Measurements from ENCODE around the gene DAZAP2.
"Not testable (repeated sequence)": the region's sequence is repeated elsewhere in the genome, so short reads cannot be mapped to it uniquely, and the experiment has no call there.

Gene DAZAP2

DNA sequence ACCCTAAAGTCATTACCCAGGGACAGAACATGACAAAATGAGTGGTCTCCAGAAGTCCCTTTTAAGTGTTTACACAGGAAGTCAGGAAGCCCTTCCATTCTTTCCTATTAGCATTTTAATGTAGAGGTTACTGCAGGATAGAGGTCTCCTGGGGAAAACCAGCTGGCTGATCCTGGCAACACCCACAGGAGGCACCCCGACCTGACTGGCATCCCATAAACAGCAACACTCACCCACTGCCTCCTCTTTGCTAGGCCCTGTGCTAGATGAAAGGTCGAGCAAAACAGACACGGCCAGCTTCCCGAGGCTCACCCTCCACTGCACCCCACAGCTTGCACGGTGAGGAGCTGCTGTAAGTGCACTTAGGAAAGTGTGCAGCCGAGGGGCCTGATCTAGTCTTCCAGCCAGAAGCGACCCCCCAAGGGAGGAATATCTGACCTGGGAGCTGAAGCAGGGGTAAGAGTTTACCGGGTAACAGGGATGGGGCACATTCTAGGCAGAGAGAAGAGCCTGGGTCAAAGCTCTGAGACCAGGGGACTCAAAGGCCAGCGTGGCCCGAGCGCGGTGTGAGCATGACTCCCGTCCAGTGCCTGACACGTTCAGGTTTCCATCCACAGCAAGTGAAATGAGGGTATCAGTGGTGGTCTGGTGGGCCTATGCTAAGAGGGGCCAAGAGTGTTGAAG lies 9.0 kb downstream of the DAZAP2 start:
- no peak for DNase-seq (ENCODE audit: low spot score)

DNA sequence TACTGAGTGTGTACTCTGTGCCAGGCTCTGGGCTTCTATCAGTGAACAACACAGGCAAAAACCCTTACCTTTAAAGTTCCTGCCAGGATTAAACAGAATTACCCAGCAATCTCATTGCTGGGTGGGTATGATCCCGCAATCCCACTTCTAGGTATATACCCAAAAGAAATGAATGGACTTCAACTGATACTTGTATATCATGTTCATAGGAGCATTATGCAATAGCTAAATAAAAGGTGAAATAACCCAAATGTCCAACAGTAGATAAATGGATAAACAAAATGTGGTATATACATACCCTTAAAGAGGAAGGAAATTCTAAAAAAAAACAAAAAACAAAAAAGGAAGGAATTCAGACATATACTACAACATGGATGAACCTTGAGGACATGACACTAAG lies 14.7 kb downstream of the DAZAP2 start:
- no peak for DNase-seq (ENCODE audit: low spot score)

DNA sequence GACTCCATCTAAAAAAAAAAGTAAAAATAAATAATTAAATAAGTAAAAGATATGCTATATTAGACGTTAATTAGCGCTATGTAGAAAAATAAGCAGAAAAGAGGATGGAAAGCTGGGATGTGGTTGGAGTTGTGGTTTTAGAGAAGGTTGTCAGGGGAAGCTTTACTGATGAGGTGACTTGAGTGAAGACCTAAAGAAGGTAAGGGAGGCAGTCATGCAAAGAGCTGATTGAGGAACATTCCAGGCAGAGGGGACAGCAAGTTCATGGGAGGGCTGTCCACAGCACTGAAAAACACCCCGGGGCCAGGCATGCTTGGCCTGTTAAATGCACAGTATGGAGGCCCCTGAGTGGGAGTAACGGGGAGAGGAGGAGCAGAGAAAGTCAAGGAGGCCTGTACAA lies 15.9 kb downstream of the DAZAP2 start:
- DNase-seq (ENCODE audit: low spot score): no peak

DNA sequence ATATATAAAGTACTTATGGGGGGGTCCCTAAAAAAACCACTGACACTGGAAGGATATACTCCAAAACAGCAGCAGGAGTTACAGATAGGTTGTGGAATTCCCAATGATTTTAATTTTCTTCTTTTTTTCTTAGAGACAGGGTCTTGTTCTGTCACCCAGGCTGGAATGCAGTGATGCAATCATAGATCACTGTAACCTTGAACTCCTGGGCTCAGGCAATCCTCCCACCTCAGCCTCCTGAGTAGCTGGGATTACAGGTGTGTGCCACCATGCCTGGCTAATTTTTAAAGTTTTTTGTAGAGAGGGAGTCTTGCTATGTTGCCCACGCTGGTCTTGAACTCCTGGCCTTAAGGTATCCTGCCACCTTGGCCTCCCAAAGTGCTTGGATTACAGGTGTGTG lies 21.0 kb downstream of the DAZAP2 start:
- not testable (repeated sequence) for DNase-seq (ENCODE audit: low spot score)

DNA sequence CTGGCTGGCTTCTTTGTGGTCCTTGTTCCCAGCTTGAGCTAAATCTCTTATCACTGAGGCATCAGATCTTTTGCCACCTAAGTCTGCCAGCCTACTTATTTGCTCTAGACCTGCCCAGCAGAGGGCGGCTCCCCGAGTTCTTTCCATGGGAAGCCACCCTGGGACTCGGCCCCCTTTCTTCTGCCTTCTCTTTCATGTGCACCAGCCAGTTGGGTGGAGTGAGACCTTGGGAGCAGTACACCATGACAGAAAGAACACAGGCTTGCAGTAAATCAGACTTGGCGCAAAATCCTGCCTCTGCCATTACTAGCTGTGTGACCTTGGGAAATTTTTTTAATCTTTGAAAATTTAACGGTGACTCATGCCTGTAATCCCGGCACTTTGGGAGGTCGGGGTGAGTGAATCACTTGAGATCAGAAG lies 24.1 kb downstream of the DAZAP2 start:
- peak; percentile 42 for DNase-seq (ENCODE audit: low spot score)

DNA sequence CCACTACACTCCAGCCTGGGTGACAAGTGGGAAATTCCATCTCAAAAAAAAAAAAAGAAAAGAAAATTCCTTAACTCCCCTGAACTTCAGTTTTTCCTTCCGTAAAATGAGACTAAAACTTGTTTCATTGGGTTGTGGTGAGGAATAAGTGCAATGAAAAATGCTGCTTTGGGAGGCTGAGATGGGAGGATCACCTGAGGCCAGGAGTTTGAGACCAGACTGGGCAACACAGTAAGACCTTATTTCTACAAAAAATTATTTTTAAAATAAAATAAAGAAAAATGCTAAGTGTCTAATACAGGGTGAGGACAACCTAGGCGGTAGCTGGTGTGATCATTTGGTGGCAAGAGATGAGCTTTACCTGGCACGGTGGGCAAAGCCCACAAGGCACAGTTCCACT lies 24.7 kb downstream of the DAZAP2 start:
- DNase-seq (ENCODE audit: low spot score): no peak

DNA sequence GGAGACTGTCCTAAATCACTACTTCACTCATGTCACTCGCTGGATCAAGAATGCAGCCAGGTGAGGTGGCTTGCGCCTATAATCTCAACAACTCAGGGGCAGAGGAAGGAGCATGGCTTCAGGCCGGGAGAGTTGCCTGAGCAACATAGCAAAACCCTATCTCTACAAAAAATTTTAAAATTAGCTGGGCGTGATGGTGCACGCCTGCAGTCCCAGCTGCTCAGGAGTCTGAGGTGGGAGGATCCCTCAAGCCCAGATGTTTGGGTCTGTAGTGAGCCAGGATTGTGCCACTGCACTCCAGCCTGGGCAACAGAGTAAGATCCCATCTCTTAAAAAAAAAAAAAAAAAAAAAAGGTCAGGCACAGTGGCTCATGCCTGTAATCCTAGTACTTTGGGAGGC lies 25.7 kb downstream of the DAZAP2 start:
- no peak for DNase-seq (ENCODE audit: low spot score)

DNA sequence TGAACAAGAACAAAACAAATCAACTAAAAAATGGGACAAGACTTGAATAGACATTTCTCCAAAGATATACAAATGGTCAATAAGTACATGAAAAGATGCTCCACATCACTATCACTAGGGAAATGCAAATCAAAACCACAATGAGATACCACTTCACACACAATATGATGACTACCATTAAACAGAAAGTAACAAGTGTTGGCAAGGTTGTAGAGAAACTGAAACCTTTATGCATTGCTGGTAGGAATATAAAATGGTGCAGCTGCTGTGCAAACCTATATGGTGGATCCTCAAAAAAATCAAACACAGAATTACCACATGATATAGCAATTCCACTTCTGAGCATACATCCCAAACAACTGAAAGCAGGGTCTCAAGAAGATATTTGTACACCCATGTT lies 26.4 kb downstream of the DAZAP2 start:
- no peak for DNase-seq (ENCODE audit: low spot score)

DNA sequence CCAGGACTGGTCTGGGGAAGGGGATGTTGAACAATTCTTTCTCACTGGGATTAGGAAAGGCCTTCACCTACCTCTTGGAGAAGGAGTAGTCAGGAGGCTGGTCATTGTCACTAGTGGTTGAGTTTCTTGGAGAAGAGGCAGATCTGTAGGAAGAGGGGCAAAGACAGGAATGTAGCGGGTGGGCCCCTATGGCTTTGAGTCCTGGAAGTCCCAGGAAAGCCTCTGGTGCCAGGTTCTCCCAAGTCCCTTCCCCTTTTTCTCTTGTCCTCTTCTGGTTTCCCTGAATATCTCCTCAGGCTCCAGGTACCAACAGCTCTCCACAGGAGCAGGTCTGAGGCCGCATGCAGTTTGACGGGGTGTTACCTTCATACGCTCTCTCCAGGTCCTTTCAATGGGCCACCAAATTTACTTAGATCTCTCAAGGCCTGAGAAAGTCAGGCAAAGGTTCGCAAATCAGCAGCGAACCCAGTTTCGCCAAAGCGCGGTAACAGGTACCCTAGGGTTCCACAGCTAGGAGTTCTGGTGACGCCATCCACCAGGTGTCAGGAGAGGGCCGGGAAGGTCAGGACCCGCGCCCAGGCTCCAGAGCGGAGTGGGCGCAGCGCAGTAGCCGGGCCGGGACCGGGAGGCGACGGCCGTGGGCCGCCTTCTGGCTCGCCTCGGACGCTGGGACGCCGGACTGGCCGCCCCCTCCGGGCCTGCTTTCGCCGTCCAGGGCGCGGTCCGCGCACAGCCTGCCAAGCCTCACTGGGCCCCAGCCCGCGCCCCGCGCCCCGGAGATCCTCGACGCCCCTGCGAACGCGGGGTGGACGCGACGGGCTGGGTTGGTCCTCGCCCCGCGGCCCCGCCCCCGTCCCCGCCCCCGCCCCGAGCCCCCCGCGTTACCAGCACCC lies 30.8 kb downstream of the DAZAP2 start:
- peak; percentile 49 for DNase-seq (ENCODE audit: low spot score)

DNA sequence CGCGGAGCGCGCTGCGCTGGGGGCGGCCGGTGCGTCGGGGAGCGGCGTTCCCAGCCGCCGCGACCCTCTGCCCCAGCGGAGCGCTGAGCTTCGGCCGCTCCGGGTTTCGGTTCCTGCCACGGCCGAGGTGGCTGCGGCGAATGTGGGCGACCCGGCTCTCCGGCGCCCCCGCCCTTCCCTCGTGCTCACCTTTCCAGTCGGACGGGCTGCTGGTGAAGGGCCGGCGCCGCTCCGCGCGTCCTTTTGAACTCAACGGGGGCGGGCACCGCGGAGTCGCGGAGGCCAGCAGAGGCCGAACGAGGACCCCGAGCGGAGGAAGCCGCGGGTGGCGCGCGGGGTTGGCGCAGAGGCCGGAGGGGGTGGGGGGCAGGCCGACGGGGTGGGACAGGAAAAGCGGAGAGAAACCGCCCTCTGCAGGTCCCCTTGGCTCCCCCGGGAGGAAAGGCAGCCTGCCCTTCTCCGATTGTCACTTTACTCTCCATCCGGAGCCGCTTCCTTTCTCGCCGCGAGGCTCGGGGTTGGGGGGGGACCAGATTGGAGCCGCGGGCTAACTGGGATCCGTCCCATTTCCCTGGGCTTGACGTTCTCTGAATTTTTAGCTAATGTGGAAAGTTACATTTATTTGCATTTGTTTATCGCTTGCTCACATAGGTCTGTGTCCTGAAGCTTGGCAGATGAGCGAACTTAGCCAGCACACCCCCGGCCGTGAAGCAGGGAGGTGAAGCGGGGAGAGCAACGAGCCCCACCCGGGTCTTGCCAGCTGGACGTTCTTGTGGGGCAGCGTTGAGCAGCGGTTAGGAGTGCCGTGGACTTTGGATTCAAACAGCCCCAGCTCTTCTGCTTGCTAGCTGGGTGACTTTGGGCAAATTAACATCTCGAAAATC lies 31.7 kb downstream of the DAZAP2 start, which contains the start of gene SMAGP:
Gene SMAGP (minus strand): TSS at position 349 of the 884 bp plus-strand sequence. CDS start 1,137 bp downstream, outside the sequence.
- peak; percentile 44 for DNase-seq (ENCODE audit: low spot score)

DNA sequence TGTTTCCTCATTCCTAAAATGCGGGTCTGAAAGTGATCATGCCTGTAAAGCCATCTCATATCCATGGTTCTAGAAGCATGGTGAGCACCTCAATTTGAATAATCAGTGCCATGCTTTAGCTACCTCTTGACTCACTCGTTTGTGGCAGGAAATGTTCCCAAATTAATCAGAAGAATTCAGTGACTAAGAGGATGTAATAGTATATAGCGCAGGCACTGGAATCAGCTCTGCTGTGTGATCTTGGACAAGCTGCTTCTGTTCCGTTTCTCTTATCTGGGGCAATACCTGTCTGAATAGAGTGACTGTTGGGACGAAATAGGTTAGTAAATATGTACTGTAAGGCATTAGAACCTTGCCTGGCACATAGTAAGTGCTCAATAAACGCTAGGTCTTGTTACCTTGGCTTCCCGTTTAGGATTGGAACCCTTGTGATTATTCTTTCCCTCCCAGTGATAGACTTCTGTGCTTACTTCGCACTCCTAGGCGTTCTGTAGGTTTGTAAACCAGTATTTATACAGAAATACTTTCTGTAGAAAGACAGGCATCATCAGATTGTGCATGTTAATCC lies 32.4 kb downstream of the DAZAP2 start:
- peak; percentile 79 for DNase-seq (ENCODE audit: low spot score)

DNA sequence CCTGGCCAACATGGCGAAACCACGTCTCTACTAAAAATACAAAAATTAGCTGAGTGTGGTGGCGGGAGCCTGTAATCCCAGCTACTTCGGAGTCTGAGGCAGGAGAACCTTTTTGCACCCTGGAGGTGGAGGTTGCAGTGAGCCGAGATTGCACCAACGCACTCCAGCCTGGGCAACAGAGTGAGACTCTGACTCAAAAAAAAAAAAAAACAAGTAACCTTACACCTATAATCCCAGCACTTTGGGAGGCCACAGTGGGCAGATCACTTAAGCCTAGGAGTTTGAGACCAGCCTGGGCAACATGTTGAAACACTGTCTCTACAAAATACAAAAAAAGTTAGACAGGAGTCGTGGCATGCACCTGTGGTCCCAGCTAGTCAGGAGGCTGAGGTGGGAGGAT lies 34.2 kb downstream of the DAZAP2 start:
- not testable (repeated sequence) for DNase-seq (ENCODE audit: low spot score)

DNA sequence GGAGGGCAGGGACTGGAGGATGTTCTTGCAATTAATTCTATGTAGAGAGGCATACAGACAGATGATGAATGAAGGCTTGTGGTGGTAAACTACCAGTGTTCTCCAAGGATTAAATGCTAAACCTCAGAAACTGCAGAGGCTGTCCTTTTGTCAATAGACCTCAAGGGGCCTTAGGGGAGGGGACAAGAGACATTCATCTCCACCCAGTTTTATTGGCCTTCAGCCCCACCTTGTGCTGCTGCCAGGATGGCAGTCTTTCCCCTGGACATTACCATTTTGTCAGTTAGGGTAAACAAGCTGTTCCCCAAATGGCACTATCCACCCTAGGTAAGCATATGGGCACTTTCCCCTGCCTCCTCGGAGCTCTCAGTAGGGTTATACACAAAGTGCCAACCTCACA lies 36.5 kb downstream of the DAZAP2 start:
- DNase-seq (ENCODE audit: low spot score): no peak

DNA sequence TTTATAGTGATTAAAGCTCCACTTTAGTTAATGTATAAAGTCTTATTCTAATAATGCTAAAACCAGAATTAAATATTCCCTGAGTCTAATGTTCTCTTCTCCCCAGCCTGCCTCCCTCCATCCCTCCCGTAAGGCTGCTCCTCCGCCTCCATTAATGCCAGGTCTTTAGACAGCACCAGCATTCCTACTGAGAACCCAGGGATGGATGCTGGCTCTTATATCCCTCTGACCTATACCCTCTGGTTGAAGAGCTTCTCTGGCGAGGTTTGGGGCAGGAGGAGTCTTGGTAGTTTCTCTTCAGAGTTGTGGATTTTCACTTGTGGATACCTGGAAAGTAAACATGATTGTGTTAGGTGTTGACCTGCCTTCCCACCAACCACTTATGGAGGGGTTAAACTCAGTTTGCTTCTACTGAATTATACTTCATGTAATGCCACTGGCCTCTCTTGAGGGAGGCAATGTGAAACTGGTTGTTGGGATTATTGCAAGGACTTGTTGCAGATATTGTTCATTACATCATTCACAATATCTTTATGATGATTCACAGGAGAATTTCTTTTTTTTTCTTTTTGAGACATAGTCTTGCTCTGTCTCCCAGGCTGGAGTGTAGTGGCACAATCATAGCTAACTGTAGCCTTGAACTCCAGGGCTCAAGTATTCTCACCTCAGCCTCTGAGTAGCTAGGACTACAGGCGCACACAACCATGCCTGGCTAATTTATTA lies 42.7 kb downstream of the DAZAP2 start:
- DNase-seq (ENCODE audit: low spot score): peak; percentile 66

DNA sequence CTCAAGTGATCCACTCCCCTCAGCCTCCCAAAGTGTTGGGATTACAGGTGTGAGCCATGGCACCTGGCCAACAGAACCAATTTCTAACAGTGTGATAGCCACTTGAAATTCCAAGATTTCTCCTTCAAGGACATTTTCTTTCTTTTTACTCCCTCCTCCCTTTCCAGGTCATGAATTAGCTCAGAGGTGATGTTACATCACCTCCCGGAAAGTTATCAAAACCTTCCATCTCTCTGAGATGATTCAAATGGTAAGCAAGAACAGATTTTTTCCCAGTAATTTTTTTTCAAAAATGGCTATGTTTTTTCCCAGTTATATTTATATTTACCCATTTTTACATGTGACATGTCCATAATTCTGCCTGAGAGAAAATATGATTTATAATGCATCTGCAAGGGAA lies 47.2 kb downstream of the DAZAP2 start:
- no peak for DNase-seq (ENCODE audit: low spot score)

DNA sequence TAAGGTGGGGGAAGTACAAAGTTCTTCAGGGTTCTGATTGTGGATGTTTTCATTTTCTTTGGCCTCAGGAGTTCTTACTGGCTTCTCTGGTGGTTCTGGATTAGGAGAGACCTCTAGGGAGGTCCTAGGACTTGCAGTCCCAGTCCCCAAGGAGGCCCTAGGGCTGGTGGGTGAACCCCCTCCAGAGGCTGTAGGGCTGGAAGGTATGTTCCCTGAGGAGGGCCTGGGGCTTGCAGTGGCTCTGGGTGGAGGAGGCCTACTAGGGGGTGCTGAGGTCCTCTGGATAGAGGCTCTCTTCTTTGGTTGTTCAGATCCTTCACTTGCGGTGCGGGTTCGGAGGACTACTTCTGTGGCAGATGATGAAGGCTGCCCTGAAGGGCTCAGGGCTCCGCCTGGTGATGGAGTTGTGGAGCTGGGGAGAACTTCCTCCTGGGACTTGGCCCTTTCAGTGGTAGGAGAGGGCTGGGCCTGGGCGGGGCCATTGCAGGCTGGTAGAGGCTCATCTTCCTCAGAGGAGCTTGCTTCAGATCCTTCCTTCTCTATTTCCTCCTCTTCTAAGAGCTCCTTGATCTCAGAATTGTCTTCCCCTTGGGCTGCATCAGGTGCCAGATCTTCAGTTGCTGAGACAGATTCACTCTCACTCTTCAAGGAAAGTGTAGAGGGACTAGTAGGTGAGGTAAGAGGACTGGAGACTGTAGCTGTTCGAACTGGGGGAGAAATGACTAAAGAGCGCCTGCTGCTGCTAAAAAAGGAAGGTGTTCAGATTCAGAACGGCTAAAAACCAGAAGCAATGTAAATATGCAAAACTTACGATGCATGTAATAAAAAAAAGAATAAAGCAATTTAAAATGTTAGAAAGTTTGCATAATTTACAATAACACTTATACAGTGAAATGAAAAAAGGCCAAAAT lies 53.2 kb downstream of the DAZAP2 start:
- not testable (repeated sequence) for DNase-seq (ENCODE audit: low spot score)
